CD1c-positive myeloid dendritic cell (primary cell): ENCODE data around the gene TGM1.
A peak's percentile ranks its signal among the peaks of the same experiment; 100 is the strongest.

Source experiments
- DNase-seq: peaks from one replicate; pipeline ENCODE4 v3.0.0-alpha.2; 2016; ENCODE audit errors: extremely low spot score

TGM1 gene

GRCh38 chr14:24271134-24271833, 8.3 kb upstream of the TGM1 start, which contains the start of gene RABGGTA:
RABGGTA (minus strand) TSS chr14:24271597; CDS start chr14:24271115, 482 bp downstream.
- peak; percentile 92 for DNase-seq

GRCh38 chr14:24270537-24271133, 7.7 kb upstream of the TGM1 start:
- no peak for DNase-seq

GRCh38 chr14:24269910-24270536, 7.0 kb upstream of the TGM1 start:
- no peak for DNase-seq

GRCh38 chr14:24269368-24269767, 6.4 kb upstream of the TGM1 start:
- DNase-seq: no peak

- no peak for DNase-seq
These were observed 5.2 kb upstream of the TGM1 start for GRCh38 chr14:24268225-24268624.

- no peak for DNase-seq
These were observed 4.5 kb upstream of the TGM1 start for GRCh38 chr14:24267516-24267915.

- DNase-seq: no peak
These were observed 3.6 kb upstream of the TGM1 start for GRCh38 chr14:24266344-24267244.

GRCh38 chr14:24264298-24264697, 1.3 kb upstream of the TGM1 start:
- DNase-seq: no peak

GRCh38 chr14:24263848-24264247, 871 bp upstream of the TGM1 start:
- no peak for DNase-seq

- DNase-seq: no peak
These were observed 1.0 kb downstream of the TGM1 start for GRCh38 chr14:24261969-24262327.

GRCh38 chr14:24261256-24261968, 1.6 kb downstream of the TGM1 start:
- DNase-seq: no peak

GRCh38 chr14:24260780-24261157, 2.2 kb downstream of the TGM1 start:
- DNase-seq: no peak

- DNase-seq: no peak
These were observed 2.8 kb downstream of the TGM1 start for GRCh38 chr14:24260026-24260779.

GRCh38 chr14:24259282-24260025, 3.5 kb downstream of the TGM1 start:
- no peak for DNase-seq

GRCh38 chr14:24258548-24259265, 4.3 kb downstream of the TGM1 start:
- no peak for DNase-seq

- DNase-seq: no peak
These were observed 4.9 kb downstream of the TGM1 start for GRCh38 chr14:24258119-24258518.

GRCh38 chr14:24256960-24257359, 6.0 kb downstream of the TGM1 start:
- DNase-seq: no peak

- no peak for DNase-seq
These were observed 6.9 kb downstream of the TGM1 start for GRCh38 chr14:24255931-24256711.

GRCh38 chr14:24255438-24255837, 7.5 kb downstream of the TGM1 start:
- DNase-seq: no peak
